ENCODE measurements around the gene PTGES3.

PTGES3 gene

GRCh38 chr12:56629459-56630179, 58.5 kb downstream of the PTGES3 start:
- no peak for TF ChIP-seq EGR1 (IDR thresholded peaks at IDR 0.05)
- peak; percentile 95 for TF ChIP-seq ZBTB7A (IDR thresholded peaks at IDR 0.05; ENCODE audit: low read depth)

DNA sequence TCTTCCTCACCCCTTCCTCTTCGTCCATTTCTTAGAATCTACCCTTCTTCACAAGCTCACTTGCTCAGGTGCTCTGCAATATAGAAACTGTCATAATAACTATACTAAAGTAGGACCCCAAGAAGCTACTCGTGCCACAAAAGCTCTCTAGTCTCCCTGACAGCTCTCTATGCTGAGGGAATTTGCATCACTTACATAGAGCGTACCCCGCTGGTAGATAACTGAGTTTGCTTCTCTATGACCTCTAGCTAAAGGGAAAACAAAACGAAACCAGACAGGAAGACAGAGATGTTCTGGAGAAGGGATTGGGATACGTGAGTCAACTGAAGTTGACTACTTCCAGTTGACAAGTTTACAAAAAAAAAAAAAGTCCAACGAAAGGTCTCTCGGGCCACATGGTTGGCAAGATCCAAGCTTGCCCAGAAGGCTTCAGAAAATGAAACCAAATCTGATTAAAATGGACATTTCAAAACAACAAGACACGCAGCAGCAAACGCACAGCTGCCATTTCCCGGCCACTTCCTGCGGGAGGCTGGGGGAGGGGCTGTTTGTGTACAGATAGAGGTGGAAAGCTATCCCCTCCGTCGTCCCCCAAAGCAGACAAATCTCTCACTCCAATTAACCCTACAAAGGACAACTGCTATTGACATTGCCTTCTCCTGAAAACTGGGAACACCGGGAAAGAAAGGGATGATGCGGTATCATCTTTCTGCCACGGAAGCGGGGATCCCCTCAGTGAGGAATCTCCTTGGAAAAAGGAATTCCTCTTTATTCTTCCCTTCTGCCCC, 59.2 kb downstream of the PTGES3 start:
- 0 out of 2 replicates have a peak, but pooled peaks have one; percentile 37 for TF ChIP-seq YY1 (IDR thresholded peaks at IDR 0.05; ENCODE audit: low read depth)
- no peak for TF ChIP-seq RAD21 (IDR thresholded peaks at IDR 0.05; ENCODE audit: low read depth)
- 0 out of 2 replicates have a peak, but pooled peaks have one; percentile 18 for TF ChIP-seq TEAD4 (IDR thresholded peaks at IDR 0.05)
- TF ChIP-seq, protein P1, sequence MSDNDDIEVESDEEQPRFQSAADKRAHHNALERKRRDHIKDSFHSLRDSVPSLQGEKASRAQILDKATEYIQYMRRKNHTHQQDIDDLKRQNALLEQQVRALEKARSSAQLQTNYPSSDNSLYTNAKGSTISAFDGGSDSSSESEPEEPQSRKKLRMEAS (IDR thresholded peaks at IDR 0.05), result no peak
- TF ChIP-seq TAF1 (IDR thresholded peaks at IDR 0.05; ENCODE audit: low read depth), result no peak
- 0 out of 2 replicates have a peak, but pooled peaks have one; percentile 22 for TF ChIP-seq TCF12 (IDR thresholded peaks at IDR 0.05; ENCODE audit: low read depth)

GRCh38 chr12:56626701-56627100, 61.4 kb downstream of the PTGES3 start:
- TF ChIP-seq RAD21 (IDR thresholded peaks at IDR 0.05; ENCODE audit: low read depth), result no peak
- TF ChIP-seq USF1 (IDR thresholded peaks at IDR 0.05), result no peak
- TF ChIP-seq EGR1 (IDR thresholded peaks at IDR 0.05), result no peak
- no peak for TF ChIP-seq REST (IDR thresholded peaks at IDR 0.05; ENCODE audit: low read depth)
- no peak for TF ChIP-seq TAF1 (IDR thresholded peaks at IDR 0.05; ENCODE audit: low read depth)
- TF ChIP-seq CREB1 (IDR thresholded peaks at IDR 0.05; ENCODE audit: low read depth), result no peak
- TF ChIP-seq FOXM1 (IDR thresholded peaks at IDR 0.05; ENCODE audit: borderline replicate concordance, low read depth), result no peak
- TF ChIP-seq, protein P1 (IDR thresholded peaks at IDR 0.05), result no peak
- no peak for TF ChIP-seq TEAD4 (IDR thresholded peaks at IDR 0.05)
- no peak for TF ChIP-seq NFIC (IDR thresholded peaks at IDR 0.05)
- TF ChIP-seq YY1 (IDR thresholded peaks at IDR 0.05; ENCODE audit: low read depth), result no peak
- no peak for TF ChIP-seq EP300 (IDR thresholded peaks at IDR 0.05; ENCODE audit: borderline replicate concordance)
- no peak for TF ChIP-seq TCF12 (IDR thresholded peaks at IDR 0.05; ENCODE audit: low read depth)

GRCh38 chr12:56622535-56622934, 65.5 kb downstream of the PTGES3 start:
- no peak for TF ChIP-seq TAF1 (IDR thresholded peaks at IDR 0.05; ENCODE audit: low read depth)
- TF ChIP-seq RAD21 (IDR thresholded peaks at IDR 0.05; ENCODE audit: low read depth), result no peak
- TF ChIP-seq ZBTB7A (IDR thresholded peaks at IDR 0.05; ENCODE audit: low read depth), result no peak
- TF ChIP-seq YY1 (IDR thresholded peaks at IDR 0.05; ENCODE audit: low read depth), result no peak
- TF ChIP-seq REST (IDR thresholded peaks at IDR 0.05; ENCODE audit: low read depth), result no peak

DNA sequence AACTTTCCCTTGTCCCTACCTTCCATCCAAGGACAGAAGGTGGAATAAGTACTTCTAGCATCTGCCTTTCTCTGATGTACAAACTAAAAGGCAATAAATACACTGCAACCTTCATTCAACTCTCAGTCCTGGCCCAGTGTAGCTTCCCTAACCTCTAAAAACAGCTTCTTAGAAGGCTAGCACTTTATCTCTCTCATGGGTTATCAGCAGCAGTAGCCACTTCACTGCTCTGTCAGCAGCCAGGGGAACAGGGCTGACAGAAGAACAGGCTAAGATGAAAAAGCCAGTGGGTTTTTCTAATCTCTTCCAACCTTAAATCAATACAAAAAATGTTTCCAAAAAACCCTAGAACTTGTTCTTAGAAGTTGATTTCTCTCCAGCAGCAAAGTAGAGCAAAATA, 71.2 kb downstream of the PTGES3 start:
- TF ChIP-seq, protein P1 (IDR thresholded peaks at IDR 0.05), result no peak
- TF ChIP-seq NFIC (IDR thresholded peaks at IDR 0.05) (no peak), CEBPB (IDR thresholded peaks at IDR 0.05) (no peak), TAF1 (IDR thresholded peaks at IDR 0.05; ENCODE audit: low read depth) (no peak), EP300 (IDR thresholded peaks at IDR 0.05; ENCODE audit: borderline replicate concordance) (no peak), FOXM1 (IDR thresholded peaks at IDR 0.05; ENCODE audit: borderline replicate concordance, low read depth) (no peak), CREB1 (IDR thresholded peaks at IDR 0.05; ENCODE audit: low read depth) (no peak), YY1 (IDR thresholded peaks at IDR 0.05; ENCODE audit: low read depth) (no peak), USF1 (IDR thresholded peaks at IDR 0.05) (no peak), REST (IDR thresholded peaks at IDR 0.05; ENCODE audit: low read depth) (no peak), EGR1 (IDR thresholded peaks at IDR 0.05) (no peak), RAD21 (IDR thresholded peaks at IDR 0.05; ENCODE audit: low read depth) (no peak), TCF12 (IDR thresholded peaks at IDR 0.05; ENCODE audit: low read depth) (no peak), ZBTB7A (IDR thresholded peaks at IDR 0.05; ENCODE audit: low read depth) (no peak), TEAD4 (IDR thresholded peaks at IDR 0.05) (no peak)

Measured in Ishikawa (cell line).